HEK293T (cell line): ENCODE results near the gene ENG.

Experiments
- CTCF ChIA-PET: fragments of 350-600 bp; formaldehyde crosslinking; extraction: SDS; loops from one replicate; lab custom pipeline; 2021; ENCODE audit warnings: antibody characterized with exemption, inconsistent platforms; lab: Yijun Ruan, JAX
- POLR2A ChIA-PET: fragments of 350-600 bp; formaldehyde crosslinking; extraction: SDS; loops from one replicate; lab custom pipeline; 2020; ENCODE audit warnings: antibody characterized with exemption, inconsistent platforms; lab: Yijun Ruan, JAX
- DNase-seq: peaks from one replicate; pipeline ENCODE4 v3.0.0; 2012; ENCODE audit warnings: mixed read lengths; ENCODE audit errors: extremely low spot score
- ARNT ChIP-seq: fragments of 450-650 bp; IDR thresholded peaks from 2 replicates; pipeline ENCODE4 v1.6.1; 2017; ENCODE audit warnings: mild to moderate bottlenecking
- BHLHE40 ChIP-seq: fragments of 450-650 bp; IDR thresholded peaks from 2 replicates; pipeline ENCODE4 v1.6.1; 2016; ENCODE audit warnings: mild to moderate bottlenecking, moderate library complexity, borderline replicate concordance
- CTBP1 ChIP-seq: fragments of 450-650 bp; IDR thresholded peaks from 2 replicates; pipeline ENCODE4 v1.6.1; 2016; ENCODE audit warnings: borderline replicate concordance
- ELF4 ChIP-seq: fragments of 450-650 bp; IDR thresholded peaks from 2 replicates; pipeline ENCODE4 v1.6.1; 2017; ENCODE audit warnings: antibody characterized with exemption
- FOXA1 ChIP-seq: fragments of 450-650 bp; IDR thresholded peaks from 2 replicates; pipeline ENCODE4 v1.6.1; 2016; ENCODE audit warnings: mild to moderate bottlenecking
- FOXK2 ChIP-seq: fragments of 450-650 bp; IDR thresholded peaks from 2 replicates; pipeline ENCODE4 v1.6.1; 2016; ENCODE audit warnings: mild to moderate bottlenecking
- FOXM1 ChIP-seq: fragments of 450-650 bp; IDR thresholded peaks from 2 replicates; pipeline ENCODE4 v1.6.1; 2017; ENCODE audit warnings: mild to moderate bottlenecking, borderline replicate concordance
- HDGF ChIP-seq: fragments of 450-650 bp; IDR thresholded peaks from 2 replicates; pipeline ENCODE4 v1.6.1; 2017; ENCODE audit warnings: antibody characterized with exemption, borderline replicate concordance
- L3MBTL2 ChIP-seq: fragments of 450-650 bp; conservative IDR thresholded peaks from 2 replicates; pipeline ENCODE4 v1.6.1; 2016; ENCODE audit warnings: mild to moderate bottlenecking
- LEF1 ChIP-seq: fragments of 450-650 bp; IDR thresholded peaks from 2 replicates; pipeline ENCODE4 v1.6.1; 2017; ENCODE audit warnings: mild to moderate bottlenecking, borderline replicate concordance
- NFRKB ChIP-seq: fragments of 450-650 bp; IDR thresholded peaks from 2 replicates; pipeline ENCODE4 v1.6.1; 2016; ENCODE audit warnings: mild to moderate bottlenecking, moderate library complexity
- PKNOX1 ChIP-seq: fragments of 450-650 bp; IDR thresholded peaks from 2 replicates; pipeline ENCODE4 v1.6.1; 2016
- SP1 ChIP-seq: fragments of 450-650 bp; IDR thresholded peaks from 2 replicates; pipeline ENCODE4 v1.6.1; 2017
- SUZ12 ChIP-seq: fragments of 450-650 bp; IDR thresholded peaks from 2 replicates; pipeline ENCODE4 v1.6.1; 2016; ENCODE audit warnings: mild to moderate bottlenecking
- TARDBP ChIP-seq: fragments of 450-650 bp; IDR thresholded peaks from 2 replicates; pipeline ENCODE4 v1.6.1; 2016
- ZNF384 ChIP-seq: fragments of 450-650 bp; IDR thresholded peaks from 2 replicates; pipeline ENCODE4 v1.6.1; 2016

ENG gene

GRCh38 chr9:127770583-127770904 lies 83.9 kb downstream of the ENG start:
- ChIA-PET CTCF (interaction anchor here (0.6 to 1.3 kb wide), 5 partner anchors 12 to 266 kb away, joined by 3 to 10 read pairs (median 3); partner anchors contain the start of genes CDK9 and TOR2A), POLR2A (interaction anchor here (1.0 to 1.2 kb wide), 2 partner anchors 15 to 36 kb away, joined by 9 read pairs; partner anchors contain the start of genes CDK9 and TOR2A)
- no peak for DNase-seq
- no peak for TF ChIP-seq HDGF
- no peak for TF ChIP-seq CTBP1
- no peak for TF ChIP-seq SUZ12
- TF ChIP-seq SP1 = no peak
- TF ChIP-seq BHLHE40 = no peak
- TF ChIP-seq L3MBTL2 = no peak
- TF ChIP-seq TARDBP = no peak
- TF ChIP-seq NFRKB = no peak
- no peak for TF ChIP-seq PKNOX1
- TF ChIP-seq FOXK2 = no peak
- TF ChIP-seq FOXA1 = no peak
- no peak for TF ChIP-seq LEF1

DNA sequence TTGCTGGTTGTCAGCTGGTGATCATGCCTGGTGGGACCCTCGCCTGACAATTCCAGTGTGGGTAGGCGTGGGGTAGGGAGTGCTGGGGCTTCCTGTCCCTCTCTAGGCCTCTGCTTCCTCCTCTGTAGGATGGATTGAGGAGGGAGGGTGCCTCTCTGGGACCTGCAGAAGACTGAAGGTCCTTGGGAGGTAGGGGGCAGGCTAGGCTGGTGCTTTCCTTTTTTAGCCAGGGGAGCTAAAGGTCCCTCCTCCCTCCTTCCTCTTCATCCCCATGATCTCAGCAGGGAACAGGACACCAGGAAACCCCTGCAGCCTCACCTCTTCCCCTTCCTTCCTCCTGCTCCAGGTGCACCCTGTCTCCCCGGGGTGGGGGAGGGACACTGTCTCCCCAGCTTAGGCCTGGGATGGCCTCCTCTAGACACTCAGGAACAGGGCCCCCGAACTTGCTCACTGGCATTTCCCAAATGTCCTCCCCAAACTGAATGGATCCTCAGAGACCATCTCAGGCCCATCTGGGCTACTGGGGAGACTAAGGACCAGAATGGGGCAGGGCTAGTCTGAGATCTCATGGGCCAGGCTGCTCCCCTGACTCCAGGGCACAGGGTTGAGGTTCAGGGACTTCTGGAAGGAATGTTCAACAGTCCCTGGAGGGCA lies 84.4 kb downstream of the ENG start:
- ChIA-PET POLR2A (interaction anchor here (0.8 kb wide), 1 partner anchor 16 kb away, joined by 4 read pairs; the partner anchor contains the start of gene CDK9), CTCF (interaction anchor here (0.6 kb wide), 1 partner anchor 676 kb away, joined by 3 read pairs; no protein-coding TSS in a partner anchor)
- TF ChIP-seq HDGF (no peak), PKNOX1 (no peak), ELF4 (no peak), BHLHE40 (no peak)
- DNase-seq = no peak

- CTCF ChIA-PET = interaction anchor here (0.7 kb wide), 1 partner anchor 18 kb away, joined by 4 read pairs; no protein-coding TSS in a partner anchor
- DNase-seq = no peak
- POLR2A ChIA-PET = no interaction called here
- no peak for TF ChIP-seq ARNT
- no peak for TF ChIP-seq SUZ12
- TF ChIP-seq FOXA1 = no peak
- TF ChIP-seq BHLHE40 = no peak
- no peak for TF ChIP-seq LEF1
- TF ChIP-seq SP1 = no peak
- TF ChIP-seq HDGF = no peak
- TF ChIP-seq L3MBTL2 = no peak
- TF ChIP-seq ZNF384 = no peak
- no peak for TF ChIP-seq FOXM1
- TF ChIP-seq PKNOX1 = no peak
- TF ChIP-seq TARDBP = no peak
- no peak for TF ChIP-seq NFRKB
- no peak for TF ChIP-seq ELF4
- no peak for TF ChIP-seq FOXK2
- TF ChIP-seq CTBP1 = no peak
Observed at GRCh38 chr9:127769101-127769500, 85.4 kb downstream of the ENG start.

- DNase-seq = no peak
- TF ChIP-seq ZNF384 = no peak
- no peak for TF ChIP-seq LEF1
- TF ChIP-seq CTBP1 = no peak
- TF ChIP-seq ELF4 = no peak
- no peak for TF ChIP-seq FOXM1
- no peak for TF ChIP-seq PKNOX1
- no peak for TF ChIP-seq FOXK2
- TF ChIP-seq FOXA1 = no peak
- TF ChIP-seq SP1 = no peak
- TF ChIP-seq SUZ12 = no peak
- TF ChIP-seq TARDBP = no peak
- no peak for TF ChIP-seq HDGF
- TF ChIP-seq ARNT = no peak
- TF ChIP-seq NFRKB = no peak
- CTCF ChIA-PET = no interaction called here
- POLR2A ChIA-PET = no interaction called here
Observed at GRCh38 chr9:127768698-127769097, 85.8 kb downstream of the ENG start.

DNA sequence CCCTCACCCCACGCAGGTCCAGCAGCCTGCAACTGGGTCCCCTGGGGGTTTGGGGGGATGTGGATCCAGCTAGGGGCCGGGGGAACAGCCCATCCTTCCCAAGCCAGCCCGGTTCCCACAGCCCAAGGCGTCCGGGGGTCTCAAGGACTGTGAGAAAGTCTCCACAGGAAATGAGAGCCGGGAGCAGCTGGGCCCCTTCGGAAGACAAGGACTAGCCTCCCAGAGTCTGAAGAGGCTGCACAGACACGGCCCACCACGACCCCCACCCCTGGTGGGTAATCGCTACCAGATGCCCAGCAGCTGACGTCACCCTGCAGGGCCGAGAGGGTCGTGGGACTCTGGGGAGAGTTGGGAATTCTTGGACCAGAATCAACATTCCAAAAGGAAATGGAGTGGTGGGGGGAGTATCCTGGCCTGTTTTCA lies 86.5 kb downstream of the ENG start:
- ChIA-PET CTCF (no interaction called here), POLR2A (interaction anchor here (1.0 to 1.8 kb wide), 2 partner anchors 17 to 27 kb away, joined by 3 to 6 read pairs; partner anchors contain the start of gene CDK9)
- TF ChIP-seq HDGF = no peak
- no peak for TF ChIP-seq ARNT
- TF ChIP-seq ELF4 = no peak
- TF ChIP-seq PKNOX1 = no peak
- no peak for DNase-seq
